ENCODE data around the gene ASPSCR1.

- no peak for TF ChIP-seq POLR2AphosphoS5 (IDR thresholded peaks at IDR 0.05)
- no peak for TF ChIP-seq CTCF (IDR thresholded peaks at IDR 0.05)
Observed at GRCh38 chr17:82025401-82026107, 48.1 kb downstream of the ASPSCR1 start.

All from gastroesophageal sphincter (tissue), 3 donors.